T1000 (cell line): ENCODE measurements around the gene EIF2AK2.

ENCODE experiments used
- DNase-seq: peaks from one replicate; lab custom pipeline; 2025; ENCODE audit warnings: mixed read lengths; lab: John Stamatoyannopoulos, UW

The EIF2AK2 gene

GRCh38 chr2:37100054-37100453 lies 56.7 kb downstream of the EIF2AK2 start:
- no peak for DNase-seq

- no peak for DNase-seq
Observed at GRCh38 chr2:37098416-37099118, 58.2 kb downstream of the EIF2AK2 start.

- no peak for DNase-seq
Observed at GRCh38 chr2:37096568-37096967, 60.2 kb downstream of the EIF2AK2 start.

- no peak for DNase-seq
Observed at GRCh38 chr2:37091873-37092272, 64.9 kb downstream of the EIF2AK2 start.

GRCh38 chr2:37090019-37090477 lies 66.7 kb downstream of the EIF2AK2 start:
- DNase-seq, result no peak

GRCh38 chr2:37085731-37086147 lies 71.0 kb downstream of the EIF2AK2 start:
- no peak for DNase-seq

GRCh38 chr2:37084797-37085196 lies 72.0 kb downstream of the EIF2AK2 start:
- no peak for DNase-seq

GRCh38 chr2:37083873-37084794 lies 72.6 kb downstream of the EIF2AK2 start, which contains the start of the genes GPATCH11 and HEATR5B:
Gene GPATCH11, plus strand, starts transcription at chr2:37084518. Its CDS starts 3,864 bp downstream, at chr2:37088382.
Gene HEATR5B, minus strand, starts transcription at chr2:37084372. Its CDS starts 958 bp downstream, at chr2:37083414.
- DNase-seq, result peak; percentile 94

- DNase-seq, result no peak
Observed at GRCh38 chr2:37080689-37081088, 76.1 kb downstream of the EIF2AK2 start.

GRCh38 chr2:37080266-37080665 lies 76.5 kb downstream of the EIF2AK2 start:
- no peak for DNase-seq

GRCh38 chr2:37070931-37071330 lies 85.8 kb downstream of the EIF2AK2 start:
- no peak for DNase-seq

GRCh38 chr2:37068686-37069085 lies 88.1 kb downstream of the EIF2AK2 start:
- no peak for DNase-seq

GRCh38 chr2:37061776-37062175 lies 95.0 kb downstream of the EIF2AK2 start:
- DNase-seq, result no peak

- no peak for DNase-seq
Observed at GRCh38 chr2:37061013-37061711, 95.6 kb downstream of the EIF2AK2 start.

GRCh38 chr2:37060446-37060845 lies 96.3 kb downstream of the EIF2AK2 start:
- DNase-seq, result no peak

GRCh38 chr2:37059841-37060240 lies 96.9 kb downstream of the EIF2AK2 start:
- DNase-seq, result no peak

GRCh38 chr2:37052600-37053332 lies 104.0 kb downstream of the EIF2AK2 start:
- DNase-seq, result no peak
